DOHH2 (cell line): Measurements from ENCODE around the gene PEX1.

Source experiments
- H3F3A ChIP-seq: fragments of 200-600 bp; sonication (generic), shearing (Covaris generic); 2 replicates; pipeline ENCODE4 v1.6.0; 2016; ENCODE audit warnings: antibody characterized with exemption, mild to moderate bottlenecking; ENCODE audit not compliant: control insufficient read depth, insufficient read depth
- H3K27ac ChIP-seq: fragments of 200-600 bp; sonication (generic); 2 replicates; pipeline ENCODE4 v1.5.1; 2014; ENCODE audit warnings: low read depth, mild to moderate bottlenecking, low read length, moderate library complexity
- H3K27me3 ChIP-seq: fragments of 200-600 bp; sonication (generic); 2 replicates; pipeline ENCODE4 v1.6.1; 2014; ENCODE audit warnings: mild to moderate bottlenecking, low read length, mixed read lengths; ENCODE audit not compliant: control insufficient read depth
- H3K36me3 ChIP-seq: fragments of 200-600 bp; sonication (generic); 2 replicates; pipeline ENCODE4 v1.6.1; 2014; ENCODE audit warnings: mild to moderate bottlenecking, low read length, moderate library complexity, mixed read lengths; ENCODE audit not compliant: control insufficient read depth
- H3K4me1 ChIP-seq: fragments of 200-600 bp; sonication (generic); 2 replicates; pipeline ENCODE4 v1.6.1; 2014; ENCODE audit warnings: mild to moderate bottlenecking, low read length, mixed read lengths; ENCODE audit not compliant: control insufficient read depth
- H3K4me2 ChIP-seq: fragments of 200-600 bp; sonication (generic); 2 replicates; pipeline ENCODE4 v1.6.0; 2014; ENCODE audit warnings: mild to moderate bottlenecking, low read length, moderate library complexity
- H3K4me3 ChIP-seq: fragments of 200-600 bp; sonication (generic); 2 replicates; pipeline ENCODE4 v1.5.1; 2014; ENCODE audit warnings: mild to moderate bottlenecking, low read length, mixed read lengths
- H3K79me2 ChIP-seq: fragments of 200-600 bp; sonication (generic); 2 replicates; pipeline ENCODE4 v1.6.1; 2014; ENCODE audit warnings: mild to moderate bottlenecking, low read length, mixed read lengths; ENCODE audit not compliant: control insufficient read depth
- H3K9me2 ChIP-seq: fragments of 200-600 bp; sonication (generic); replicated peaks from 2 replicates; pipeline ENCODE4 v1.6.1; 2014; ENCODE audit warnings: mild to moderate bottlenecking, low read length, mixed read lengths; ENCODE audit not compliant: control insufficient read depth
- H3K9me3 ChIP-seq: fragments of 200-600 bp; sonication (generic); 2 replicates; pipeline ENCODE4 v1.6.1; 2014; ENCODE audit warnings: antibody characterized with exemption, low read length, mixed read lengths; ENCODE audit not compliant: control insufficient read depth, insufficient read depth
- H4K20me1 ChIP-seq: fragments of 200-600 bp; sonication (generic); 2 replicates; pipeline ENCODE4 v1.6.0; 2014; ENCODE audit warnings: low read depth, mild to moderate bottlenecking, antibody characterized with exemption, low read length, moderate library complexity; ENCODE audit not compliant: control insufficient read depth, insufficient read depth
- EZH2phosphoT487 ChIP-seq: fragments of 200-600 bp; sonication (generic); IDR thresholded peaks from 2 replicates; pipeline ENCODE4 v1.6.1; 2017; ENCODE audit warnings: borderline replicate concordance, mild to moderate bottlenecking, antibody characterized with exemption, low read length, moderate library complexity, mixed read lengths
- TF ChIP-seq, protein P1 (sequence below): fragments of 200-600 bp; sonication (generic); IDR thresholded peaks from one replicate; pipeline ENCODE4 v1.5.1; 2014; ENCODE audit warnings: antibody characterized with exemption, mild to moderate bottlenecking, low read depth, low read length; ENCODE audit not compliant: poor library complexity, severe bottlenecking

The PEX1 gene

GRCh38 chr7:92513167-92513902, 15.0 kb downstream of the PEX1 start:
- H3K9me2 ChIP-seq: no peaks in the 10 kb centered on the region
- H3K9me3 ChIP-seq: no peaks in the 10 kb centered on the region
- H3K4me1 ChIP-seq: no peaks in the 10 kb centered on the region
- H3K36me3 ChIP-seq: peaks cover 22% of the 10 kb centered on the region
- no peaks in the 10 kb centered on the region for H3K79me2 ChIP-seq
- no peaks in the 10 kb centered on the region for H3F3A ChIP-seq
- H3K27ac ChIP-seq: no peak overlapping the region
- no peaks in the 10 kb centered on the region for H3K27me3 ChIP-seq
- TF ChIP-seq, protein P1, sequence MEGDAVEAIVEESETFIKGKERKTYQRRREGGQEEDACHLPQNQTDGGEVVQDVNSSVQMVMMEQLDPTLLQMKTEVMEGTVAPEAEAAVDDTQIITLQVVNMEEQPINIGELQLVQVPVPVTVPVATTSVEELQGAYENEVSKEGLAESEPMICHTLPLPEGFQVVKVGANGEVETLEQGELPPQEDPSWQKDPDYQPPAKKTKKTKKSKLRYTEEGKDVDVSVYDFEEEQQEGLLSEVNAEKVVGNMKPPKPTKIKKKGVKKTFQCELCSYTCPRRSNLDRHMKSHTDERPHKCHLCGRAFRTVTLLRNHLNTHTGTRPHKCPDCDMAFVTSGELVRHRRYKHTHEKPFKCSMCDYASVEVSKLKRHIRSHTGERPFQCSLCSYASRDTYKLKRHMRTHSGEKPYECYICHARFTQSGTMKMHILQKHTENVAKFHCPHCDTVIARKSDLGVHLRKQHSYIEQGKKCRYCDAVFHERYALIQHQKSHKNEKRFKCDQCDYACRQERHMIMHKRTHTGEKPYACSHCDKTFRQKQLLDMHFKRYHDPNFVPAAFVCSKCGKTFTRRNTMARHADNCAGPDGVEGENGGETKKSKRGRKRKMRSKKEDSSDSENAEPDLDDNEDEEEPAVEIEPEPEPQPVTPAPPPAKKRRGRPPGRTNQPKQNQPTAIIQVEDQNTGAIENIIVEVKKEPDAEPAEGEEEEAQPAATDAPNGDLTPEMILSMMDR: no peak
- no peak for TF ChIP-seq EZH2phosphoT487
- H4K20me1 ChIP-seq: no peaks in the 10 kb centered on the region
- H3K4me3 ChIP-seq: no peak overlapping the region
- H3K4me2 ChIP-seq: no peak overlapping the region

DNA sequence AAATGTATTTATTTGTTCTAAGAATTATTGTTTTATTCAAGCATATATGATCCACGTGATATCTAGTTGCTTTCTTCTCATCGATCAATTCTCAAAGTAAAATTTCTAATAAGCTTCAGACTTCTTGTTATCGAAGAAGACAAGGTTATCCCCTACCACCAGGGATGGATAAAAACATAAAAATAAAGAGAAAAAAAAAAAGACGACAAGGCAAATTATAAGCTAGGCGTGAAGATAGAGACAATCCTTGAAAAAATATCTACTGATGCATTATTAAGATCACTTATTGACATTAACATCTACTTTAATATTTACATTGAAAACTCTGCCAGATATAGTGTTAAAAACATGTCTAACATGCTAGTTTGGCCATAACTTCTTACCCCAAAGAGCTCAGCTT, 19.4 kb downstream of the PEX1 start:
- H3K9me3 ChIP-seq: no peaks in the 10 kb centered on the region
- no peaks in the 10 kb centered on the region for H3K27me3 ChIP-seq
- no peak overlapping the region for H3K4me3 ChIP-seq
- no peaks in the 10 kb centered on the region for H3F3A ChIP-seq
- no peaks in the 10 kb centered on the region for H3K4me1 ChIP-seq
- no peaks in the 10 kb centered on the region for H3K9me2 ChIP-seq
- H3K36me3 ChIP-seq: peaks cover 19% of the 10 kb centered on the region
- no peak overlapping the region for H3K27ac ChIP-seq
- H4K20me1 ChIP-seq: no peaks in the 10 kb centered on the region
- no peak overlapping the region for H3K4me2 ChIP-seq
- TF ChIP-seq, protein P1: no peak
- no peaks in the 10 kb centered on the region for H3K79me2 ChIP-seq

GRCh38 chr7:92506363-92506762, 22.0 kb downstream of the PEX1 start:
- H4K20me1 ChIP-seq: no peaks in the 10 kb centered on the region
- no peaks in the 10 kb centered on the region for H3K27me3 ChIP-seq
- no peak for TF ChIP-seq EZH2phosphoT487
- TF ChIP-seq, protein P1: no peak
- no peak overlapping the region for H3K4me3 ChIP-seq
- peaks cover 21% of the 10 kb centered on the region for H3K36me3 ChIP-seq
- H3K9me2 ChIP-seq: no peaks in the 10 kb centered on the region
- no peaks in the 10 kb centered on the region for H3K9me3 ChIP-seq
- H3K4me1 ChIP-seq: no peaks in the 10 kb centered on the region
- H3F3A ChIP-seq: no peaks in the 10 kb centered on the region
- H3K27ac ChIP-seq: no peak overlapping the region
- H3K4me2 ChIP-seq: no peak overlapping the region
- no peaks in the 10 kb centered on the region for H3K79me2 ChIP-seq
